ENCODE measurements around the gene HIBCH. TPM values are rescaled to one million over a fixed set of nuclear protein-coding genes. Genes with fewer than 3 reads are reported as not detected.

The HIBCH gene
- total and polyA plus RNA-seq, 9 of the 15 experiments (the other 6 are each of a cell fraction or from before 2014, with no cell fraction given) = 17.0 to 65.4 (median 28.3) TPM

DNA sequence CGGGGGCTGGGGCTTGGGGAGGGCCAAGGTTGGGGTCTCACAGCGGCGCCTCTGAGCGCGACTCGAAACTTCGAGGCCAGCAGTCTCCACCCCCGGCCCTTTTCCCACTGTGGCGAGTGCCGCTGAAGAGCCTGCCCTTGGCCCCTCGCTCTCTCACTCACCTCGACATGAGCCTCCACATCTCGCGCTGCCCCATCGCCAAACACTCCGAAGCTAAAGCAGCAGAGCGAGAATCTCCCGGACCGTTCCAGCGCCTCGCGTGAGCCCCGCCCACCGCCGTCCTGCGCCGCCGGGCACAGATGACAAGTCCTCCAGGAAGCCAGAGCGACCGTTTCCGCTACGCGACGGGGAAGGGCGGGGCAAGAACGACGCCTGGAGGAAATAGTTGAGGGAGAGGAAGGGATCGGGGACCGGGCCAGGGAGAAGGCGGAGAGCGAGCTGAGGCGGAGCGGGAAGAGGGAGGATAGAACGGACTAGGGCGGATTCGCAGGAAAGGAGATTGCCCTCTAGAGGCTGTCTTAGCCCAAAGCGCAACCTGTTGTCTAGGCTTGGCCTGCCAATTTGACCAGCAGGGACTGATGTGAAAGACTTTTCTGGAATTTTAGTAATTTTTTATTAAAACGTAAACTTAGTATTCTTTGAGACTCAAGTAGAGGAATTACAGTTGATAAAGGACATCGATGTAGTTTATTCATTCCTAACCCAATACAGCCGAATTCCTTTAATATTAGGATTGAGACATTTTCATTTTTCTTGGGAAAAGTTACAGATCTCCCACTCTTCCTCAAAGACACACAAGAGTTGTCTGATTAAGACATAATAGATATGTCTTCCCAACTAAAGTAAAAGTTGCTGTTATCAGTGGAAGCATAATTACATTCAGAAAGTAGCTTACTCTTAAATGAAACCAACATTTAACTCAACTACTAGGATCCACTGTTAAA, at the start of gene HIBCH (continued):
- TF ChIP-seq, protein P1, sequence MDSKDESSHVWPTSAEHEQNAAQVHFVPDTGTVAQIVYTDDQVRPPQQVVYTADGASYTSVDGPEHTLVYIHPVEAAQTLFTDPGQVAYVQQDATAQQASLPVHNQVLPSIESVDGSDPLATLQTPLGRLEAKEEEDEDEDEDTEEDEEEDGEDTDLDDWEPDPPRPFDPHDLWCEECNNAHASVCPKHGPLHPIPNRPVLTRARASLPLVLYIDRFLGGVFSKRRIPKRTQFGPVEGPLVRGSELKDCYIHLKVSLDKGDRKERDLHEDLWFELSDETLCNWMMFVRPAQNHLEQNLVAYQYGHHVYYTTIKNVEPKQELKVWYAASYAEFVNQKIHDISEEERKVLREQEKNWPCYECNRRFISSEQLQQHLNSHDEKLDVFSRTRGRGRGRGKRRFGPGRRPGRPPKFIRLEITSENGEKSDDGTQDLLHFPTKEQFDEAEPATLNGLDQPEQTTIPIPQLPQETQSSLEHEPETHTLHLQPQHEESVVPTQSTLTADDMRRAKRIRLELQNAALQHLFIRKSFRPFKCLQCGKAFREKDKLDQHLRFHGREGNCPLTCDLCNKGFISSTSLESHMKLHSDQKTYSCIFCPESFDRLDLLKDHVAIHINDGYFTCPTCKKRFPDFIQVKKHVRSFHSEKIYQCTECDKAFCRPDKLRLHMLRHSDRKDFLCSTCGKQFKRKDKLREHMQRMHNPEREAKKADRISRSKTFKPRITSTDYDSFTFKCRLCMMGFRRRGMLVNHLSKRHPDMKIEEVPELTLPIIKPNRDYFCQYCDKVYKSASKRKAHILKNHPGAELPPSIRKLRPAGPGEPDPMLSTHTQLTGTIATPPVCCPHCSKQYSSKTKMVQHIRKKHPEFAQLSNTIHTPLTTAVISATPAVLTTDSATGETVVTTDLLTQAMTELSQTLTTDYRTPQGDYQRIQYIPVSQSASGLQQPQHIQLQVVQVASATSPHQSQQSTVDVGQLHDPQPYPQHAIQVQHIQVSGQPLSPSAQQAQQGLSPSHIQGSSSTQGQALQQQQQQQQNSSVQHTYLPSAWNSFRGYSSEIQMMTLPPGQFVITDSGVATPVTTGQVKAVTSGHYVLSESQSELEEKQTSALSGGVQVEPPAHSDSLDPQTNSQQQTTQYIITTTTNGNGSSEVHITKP (IDR thresholded peaks at IDR 0.05; ENCODE audit: partially characterized antibody) = no peak
- TF ChIP-seq ZNF551 (CRISPR knock-in tag; IDR thresholded peaks at IDR 0.05) (no peak), MTA2 (IDR thresholded peaks at IDR 0.05; ENCODE audit: low read depth) (peak; percentile 32; the same call in 1 of the 2 replicates), ETV6 (IDR thresholded peaks at IDR 0.05; ENCODE audit: borderline replicate concordance in 1 of 2, low read depth in 2 of 2, low read length in 1 of 2) (peak; percentile 55 to 95; a peak in 3 of 4 replicates), ETV6 (CRISPR knock-in tag; IDR thresholded peaks at IDR 0.05; ENCODE audit: borderline replicate concordance) (no peak), RBM25 (IDR thresholded peaks at IDR 0.05; ENCODE audit: low read depth, low read length, severe bottlenecking) (no peak), CEBPG (CRISPR knock-in tag; IDR thresholded peaks at IDR 0.05) (no peak; the same call in 1 of the 2 replicates), CEBPG (tag; conservative IDR thresholded peaks at IDR 0.05 in 1 of 2, IDR thresholded peaks at IDR 0.05 in 1 of 2) (no peak), CBX5 (IDR thresholded peaks at IDR 0.05; ENCODE audit: borderline replicate concordance, low read depth) (no peak), TEAD4 (IDR thresholded peaks at IDR 0.05; ENCODE audit: low read length) (peak; percentile 16; the same call in 1 of the 2 replicates), TEAD4 (CRISPR knock-in tag; IDR thresholded peaks at IDR 0.05; ENCODE audit: borderline replicate concordance) (no peak)
- TF ChIP-seq, protein P2, sequence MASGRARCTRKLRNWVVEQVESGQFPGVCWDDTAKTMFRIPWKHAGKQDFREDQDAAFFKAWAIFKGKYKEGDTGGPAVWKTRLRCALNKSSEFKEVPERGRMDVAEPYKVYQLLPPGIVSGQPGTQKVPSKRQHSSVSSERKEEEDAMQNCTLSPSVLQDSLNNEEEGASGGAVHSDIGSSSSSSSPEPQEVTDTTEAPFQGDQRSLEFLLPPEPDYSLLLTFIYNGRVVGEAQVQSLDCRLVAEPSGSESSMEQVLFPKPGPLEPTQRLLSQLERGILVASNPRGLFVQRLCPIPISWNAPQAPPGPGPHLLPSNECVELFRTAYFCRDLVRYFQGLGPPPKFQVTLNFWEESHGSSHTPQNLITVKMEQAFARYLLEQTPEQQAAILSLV (tag; IDR thresholded peaks at IDR 0.05) = no peak
- TF ChIP-seq, protein P3, sequence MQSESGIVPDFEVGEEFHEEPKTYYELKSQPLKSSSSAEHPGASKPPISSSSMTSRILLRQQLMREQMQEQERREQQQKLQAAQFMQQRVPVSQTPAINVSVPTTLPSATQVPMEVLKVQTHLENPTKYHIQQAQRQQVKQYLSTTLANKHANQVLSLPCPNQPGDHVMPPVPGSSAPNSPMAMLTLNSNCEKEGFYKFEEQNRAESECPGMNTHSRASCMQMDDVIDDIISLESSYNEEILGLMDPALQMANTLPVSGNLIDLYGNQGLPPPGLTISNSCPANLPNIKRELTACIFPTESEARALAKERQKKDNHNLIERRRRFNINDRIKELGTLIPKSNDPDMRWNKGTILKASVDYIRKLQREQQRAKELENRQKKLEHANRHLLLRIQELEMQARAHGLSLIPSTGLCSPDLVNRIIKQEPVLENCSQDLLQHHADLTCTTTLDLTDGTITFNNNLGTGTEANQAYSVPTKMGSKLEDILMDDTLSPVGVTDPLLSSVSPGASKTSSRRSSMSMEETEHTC (IDR thresholded peaks at IDR 0.05) = no peak
- TF ChIP-seq, protein P4, sequence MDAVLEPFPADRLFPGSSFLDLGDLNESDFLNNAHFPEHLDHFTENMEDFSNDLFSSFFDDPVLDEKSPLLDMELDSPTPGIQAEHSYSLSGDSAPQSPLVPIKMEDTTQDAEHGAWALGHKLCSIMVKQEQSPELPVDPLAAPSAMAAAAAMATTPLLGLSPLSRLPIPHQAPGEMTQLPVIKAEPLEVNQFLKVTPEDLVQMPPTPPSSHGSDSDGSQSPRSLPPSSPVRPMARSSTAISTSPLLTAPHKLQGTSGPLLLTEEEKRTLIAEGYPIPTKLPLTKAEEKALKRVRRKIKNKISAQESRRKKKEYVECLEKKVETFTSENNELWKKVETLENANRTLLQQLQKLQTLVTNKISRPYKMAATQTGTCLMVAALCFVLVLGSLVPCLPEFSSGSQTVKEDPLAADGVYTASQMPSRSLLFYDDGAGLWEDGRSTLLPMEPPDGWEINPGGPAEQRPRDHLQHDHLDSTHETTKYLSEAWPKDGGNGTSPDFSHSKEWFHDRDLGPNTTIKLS (IDR thresholded peaks at IDR 0.05; ENCODE audit: borderline replicate concordance, low read depth) = peak; percentile 75; the same call in 1 of the 2 replicates

Measured in K562 (cell line).